Endodermal cell (in vitro differentiated cells): ENCODE measurements around the gene PLEKHA6. TPM values are rescaled to one million over a fixed set of nuclear protein-coding genes. Genes with fewer than 3 reads are reported as not detected.
A peak's percentile ranks its signal among the peaks of the same experiment; 100 is the strongest.

Experiments used
- DNase-seq: peaks from one replicate; pipeline ENCODE4 v3.0.0-alpha.2; 2017
- H3K27ac ChIP-seq: 2 replicates; pipeline ENCODE4 v1.5.1; 2013; ENCODE audit warnings: mild to moderate bottlenecking, low read depth, low read length, moderate library complexity
- H3K27me3 ChIP-seq: 2 replicates; pipeline ENCODE4 v1.6.1; 2013; ENCODE audit warnings: mild to moderate bottlenecking, low read length, moderate library complexity; ENCODE audit not compliant: insufficient read depth, control insufficient read depth, poor library complexity, severe bottlenecking
- H3K36me3 ChIP-seq: 2 replicates; pipeline ENCODE4 v1.7.0; 2013; ENCODE audit warnings: mild to moderate bottlenecking, low read length, moderate library complexity; ENCODE audit not compliant: control insufficient read depth, insufficient read depth
- H3K4me1 ChIP-seq: one replicate; pipeline ENCODE4 v1.7.0; 2013; ENCODE audit warnings: low read length; ENCODE audit not compliant: control insufficient read depth, insufficient read depth
- H3K4me3 ChIP-seq: 2 replicates; pipeline ENCODE4 v1.5.1; 2013; ENCODE audit warnings: mild to moderate bottlenecking, low read length, moderate library complexity
- H3K9ac ChIP-seq: 2 replicates; pipeline ENCODE4 v1.6.1; 2013; ENCODE audit warnings: mild to moderate bottlenecking, low read length, moderate library complexity; ENCODE audit not compliant: poor library complexity, severe bottlenecking; ENCODE audit errors: extremely low read depth
- H3K9me3 ChIP-seq: 2 replicates; pipeline ENCODE4 v1.6.1; 2013; ENCODE audit warnings: mild to moderate bottlenecking, low read length, moderate library complexity; ENCODE audit not compliant: control insufficient read depth
- H3K27ac Mint-ChIP-seq: 2 replicates; pipeline ENCODE4 v1.8.0; 2020; ENCODE audit warnings: mixed read lengths
- H3K27me3 Mint-ChIP-seq: 2 replicates; pipeline ENCODE4 v1.8.0; 2021; ENCODE audit warnings: mild to moderate bottlenecking, mixed read lengths; ENCODE audit not compliant: insufficient read depth
- H3K36me3 Mint-ChIP-seq: 2 replicates; pipeline ENCODE4 v1.8.0; 2020; ENCODE audit warnings: low read depth, mixed read lengths
- H3K4me1 Mint-ChIP-seq: 2 replicates; pipeline ENCODE4 v1.8.0; 2020; ENCODE audit warnings: mixed read lengths
- H3K4me3 Mint-ChIP-seq: 2 replicates; pipeline ENCODE4 v1.8.0; 2020; ENCODE audit warnings: mild to moderate bottlenecking, moderate library complexity, mixed read lengths
- H3K9me3 Mint-ChIP-seq: 2 replicates; pipeline ENCODE4 v1.8.0; 2020; ENCODE audit warnings: mild to moderate bottlenecking, mixed read lengths
- WGBS, 2 experiments: methylation state at CpG; one replicate each; pipeline versions ENCODE4 v1.1.5 to v1.1.7; 2013; ENCODE audit warnings: missing lambda C conversion rate in 2 of 2, mixed read lengths in 1 of 2; ENCODE audit not compliant: insufficient coverage in 1 of 2, insufficient read length in 1 of 2; 5-methylcytosine and 5-hydroxymethylcytosine counted together
- total RNA-seq, 2 donors: library from RNA; stranded (reverse); fragmentation: NEBNext Ultra II Directional in 1 of 2; extraction: Animal tissue kit (Norgen Biotek cat#: 25700) in 1 of 2; gene quantifications; 2 replicates in 1 of 2; 3 replicates in 1 of 2; pipeline ENCODE4 v1.2.1, GENCODE V29; 2021
- TF ChIP-seq, protein P1 (sequence below): fragments of 200-600 bp; sonication (generic); conservative IDR thresholded peaks from 2 replicates; pipeline ENCODE4 v1.5.0; 2021; ENCODE audit warnings: antibody characterized with exemption, mild to moderate bottlenecking

PLEKHA6 gene
- total RNA-seq, 2 donors from 2014 or later = 37.0 to 43.3 TPM

DNA sequence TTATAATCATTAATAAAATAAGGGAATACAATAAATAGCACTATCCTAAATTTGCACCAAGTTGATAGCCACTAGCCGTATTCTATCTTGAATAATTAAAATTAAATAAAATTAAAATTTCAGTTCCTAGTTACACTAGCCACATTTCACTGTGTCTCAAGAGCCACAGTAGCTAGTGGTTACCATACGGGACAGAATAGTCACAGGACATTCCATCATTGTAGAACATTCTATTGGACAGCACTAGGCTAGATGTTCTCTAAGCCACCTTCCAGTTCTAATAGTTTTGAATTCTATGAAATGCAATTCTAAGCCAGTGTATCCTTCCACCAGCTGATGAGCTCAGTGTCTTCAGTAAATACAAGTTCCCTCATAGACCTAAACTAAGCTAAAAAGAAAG lies 74.8 kb downstream of the PLEKHA6 start:
- H3K4me1 Mint-ChIP-seq = peaks cover 60% of the 10 kb centered on the region
- no peaks in the 10 kb centered on the region for H3K9me3 Mint-ChIP-seq
- Histone ChIP-seq H3K27me3 (no peaks in the 10 kb centered on the region), H3K4me3 (no peak overlapping the region), H3K9ac (no peak overlapping the region), H3K27ac (no peak overlapping the region), H3K4me1 (peaks cover 21% of the 10 kb centered on the region), H3K36me3 (no peaks in the 10 kb centered on the region), H3K9me3 (no peaks in the 10 kb centered on the region)
- DNase-seq = no peak
- no peak overlapping the region for H3K4me3 Mint-ChIP-seq
- peaks cover 3% of the 10 kb centered on the region for H3K27me3 Mint-ChIP-seq
- peaks cover 19% of the 10 kb centered on the region for H3K36me3 Mint-ChIP-seq
- 90 to 98% methylated on average over 1 of the region's 2 CpGs for WGBS, 2 experiments
- H3K27ac Mint-ChIP-seq = no peak overlapping the region
- TF ChIP-seq, protein P1, sequence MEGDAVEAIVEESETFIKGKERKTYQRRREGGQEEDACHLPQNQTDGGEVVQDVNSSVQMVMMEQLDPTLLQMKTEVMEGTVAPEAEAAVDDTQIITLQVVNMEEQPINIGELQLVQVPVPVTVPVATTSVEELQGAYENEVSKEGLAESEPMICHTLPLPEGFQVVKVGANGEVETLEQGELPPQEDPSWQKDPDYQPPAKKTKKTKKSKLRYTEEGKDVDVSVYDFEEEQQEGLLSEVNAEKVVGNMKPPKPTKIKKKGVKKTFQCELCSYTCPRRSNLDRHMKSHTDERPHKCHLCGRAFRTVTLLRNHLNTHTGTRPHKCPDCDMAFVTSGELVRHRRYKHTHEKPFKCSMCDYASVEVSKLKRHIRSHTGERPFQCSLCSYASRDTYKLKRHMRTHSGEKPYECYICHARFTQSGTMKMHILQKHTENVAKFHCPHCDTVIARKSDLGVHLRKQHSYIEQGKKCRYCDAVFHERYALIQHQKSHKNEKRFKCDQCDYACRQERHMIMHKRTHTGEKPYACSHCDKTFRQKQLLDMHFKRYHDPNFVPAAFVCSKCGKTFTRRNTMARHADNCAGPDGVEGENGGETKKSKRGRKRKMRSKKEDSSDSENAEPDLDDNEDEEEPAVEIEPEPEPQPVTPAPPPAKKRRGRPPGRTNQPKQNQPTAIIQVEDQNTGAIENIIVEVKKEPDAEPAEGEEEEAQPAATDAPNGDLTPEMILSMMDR = no peak

DNA sequence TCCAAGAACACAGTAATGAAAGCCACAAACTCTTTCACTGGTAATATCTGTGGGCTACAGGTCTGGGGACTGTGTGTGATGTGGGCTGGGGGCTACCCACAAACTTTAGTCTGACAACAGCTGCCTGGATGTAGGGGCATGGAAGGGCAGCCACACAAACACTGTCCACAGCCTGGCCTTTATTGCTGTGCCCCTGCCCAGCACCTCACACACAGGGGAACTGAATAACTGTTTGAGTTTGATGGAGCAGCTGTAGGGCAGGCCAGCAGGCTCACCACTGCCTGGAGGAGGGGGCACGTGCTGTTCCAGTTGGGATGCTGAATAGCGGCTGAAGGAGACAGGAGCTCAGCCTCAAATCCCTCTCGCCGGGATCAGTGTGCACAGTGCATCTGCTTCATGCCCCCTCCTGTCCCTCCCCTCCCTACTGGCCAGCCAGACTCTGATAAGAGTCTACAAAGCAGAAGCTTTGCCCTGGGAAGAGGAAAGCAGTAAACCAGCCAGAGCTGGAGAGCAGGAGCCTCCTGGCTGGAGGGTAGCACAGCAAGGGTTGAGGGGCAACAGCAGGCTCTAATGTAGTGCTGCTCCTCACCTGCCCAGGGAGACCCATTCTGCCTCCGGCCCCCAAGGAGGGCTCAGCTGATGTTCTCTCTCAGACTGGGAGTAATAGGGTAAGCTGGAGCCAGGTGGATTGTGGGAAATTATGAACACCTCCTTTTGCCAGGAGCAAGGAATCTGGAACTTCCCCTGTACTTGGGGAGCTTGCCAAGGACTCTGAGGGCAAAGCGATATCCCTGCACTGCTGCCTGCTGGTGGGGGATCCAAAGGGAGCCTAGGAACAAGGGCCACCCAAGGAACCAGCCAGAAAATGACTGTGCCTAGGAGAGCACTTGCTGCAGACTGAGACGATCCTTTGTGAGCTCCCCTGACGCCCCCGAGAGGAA lies 75.7 kb downstream of the PLEKHA6 start:
- H3K4me1 ChIP-seq = peaks cover 21% of the 10 kb centered on the region
- TF ChIP-seq, protein P1 = no peak
- peaks cover 3% of the 10 kb centered on the region for H3K27me3 Mint-ChIP-seq
- H3K36me3 ChIP-seq = no peaks in the 10 kb centered on the region
- H3K4me3 Mint-ChIP-seq = no peak overlapping the region
- no peak overlapping the region for H3K4me3 ChIP-seq
- no peak overlapping the region for H3K9ac ChIP-seq
- DNase-seq = no peak
- H3K9me3 Mint-ChIP-seq = no peaks in the 10 kb centered on the region
- peaks cover 56% of the 10 kb centered on the region for H3K4me1 Mint-ChIP-seq
- 85 to 87% methylated on average over 5 to 9 of the region's 9 CpGs for WGBS, 2 experiments
- peaks cover 23% of the 10 kb centered on the region for H3K36me3 Mint-ChIP-seq
- H3K27me3 ChIP-seq = no peaks in the 10 kb centered on the region
- no peak overlapping the region for H3K27ac Mint-ChIP-seq
- H3K9me3 ChIP-seq = no peaks in the 10 kb centered on the region
- peak overlapping the region; percentile 33 for H3K27ac ChIP-seq

DNA sequence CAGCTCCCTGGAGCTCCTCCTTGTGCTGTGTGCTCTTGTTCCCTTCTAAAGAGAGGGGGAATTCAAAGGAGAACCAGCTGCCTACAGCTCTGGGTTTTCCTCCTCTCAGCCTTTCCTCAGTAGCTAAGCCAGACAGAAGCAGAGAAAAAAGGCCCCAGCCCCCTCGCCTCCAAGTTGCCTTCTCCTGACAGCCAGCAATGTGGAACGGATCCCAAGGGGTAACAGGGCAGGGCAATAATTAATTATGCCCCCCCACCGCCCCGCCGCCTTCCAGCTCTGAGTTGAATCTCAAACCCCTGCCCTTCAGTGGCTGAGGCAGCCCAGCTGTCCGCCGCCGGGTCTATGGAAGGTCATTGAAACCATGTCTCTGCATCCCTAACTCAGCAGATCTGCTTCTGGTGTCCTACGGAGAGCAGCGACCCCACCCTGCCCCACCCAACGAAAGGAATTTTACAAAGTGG lies 76.9 kb downstream of the PLEKHA6 start:
- H3K4me1 Mint-ChIP-seq = peaks cover 54% of the 10 kb centered on the region
- peaks cover 3% of the 10 kb centered on the region for H3K27me3 Mint-ChIP-seq
- no peak for DNase-seq
- TF ChIP-seq, protein P1 = no peak
- Histone ChIP-seq H3K36me3 (no peaks in the 10 kb centered on the region), H3K4me3 (no peak overlapping the region), H3K4me1 (peaks cover 16% of the 10 kb centered on the region), H3K27me3 (no peaks in the 10 kb centered on the region), H3K27ac (no peak overlapping the region), H3K9me3 (no peaks in the 10 kb centered on the region), H3K9ac (no peak overlapping the region)
- no peak overlapping the region for H3K4me3 Mint-ChIP-seq
- H3K27ac Mint-ChIP-seq = no peak overlapping the region
- 93 to 95% methylated on average over 4 to 11 of the region's 11 CpGs for WGBS, 2 experiments
- H3K36me3 Mint-ChIP-seq = peaks cover 28% of the 10 kb centered on the region
- H3K9me3 Mint-ChIP-seq = no peaks in the 10 kb centered on the region
